AG09309 (cell line): ENCODE measurements around the gene FBLN1.

Experiments
- DNase-seq: peaks from one replicate; pipeline ENCODE4 v3.0.0-alpha.2; 2010; ENCODE audit warnings: low read depth
- H3K4me3 ChIP-seq: 2 replicates; pipeline ENCODE4 v1.5.1; 2011; ENCODE audit warnings: mild to moderate bottlenecking, low read depth, low read length, moderate library complexity; ENCODE audit not compliant: control insufficient read depth
- TF ChIP-seq, protein P1 (sequence below): IDR thresholded peaks from 2 replicates; pipeline ENCODE4 v1.5.1; 2011; ENCODE audit warnings: mild to moderate bottlenecking, low read depth, low read length, inconsistent platforms; ENCODE audit not compliant: insufficient read depth, control insufficient read depth; ENCODE audit errors: missing control alignments

Gene FBLN1

DNA sequence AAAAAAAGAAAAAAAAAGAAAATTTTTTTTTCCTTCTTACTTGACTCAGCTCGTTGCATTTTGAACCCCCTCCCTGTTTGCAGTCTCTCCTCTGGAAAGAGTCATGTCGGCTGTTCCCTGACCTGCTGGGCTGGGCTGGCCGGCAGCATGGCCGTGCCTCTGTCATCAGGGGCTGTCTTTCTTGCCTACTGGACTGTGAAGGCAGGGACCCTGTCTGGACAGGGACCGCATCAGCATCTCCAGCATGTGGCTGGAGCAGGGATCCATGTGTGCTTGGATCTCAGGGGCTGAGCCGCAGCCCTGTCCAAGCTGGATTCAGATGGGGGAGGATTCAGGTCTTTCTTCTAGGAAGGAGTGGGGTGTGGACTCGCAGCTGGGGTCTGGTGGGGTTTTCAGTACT lies 15.5 kb downstream of the FBLN1 start:
- TF ChIP-seq, protein P1, sequence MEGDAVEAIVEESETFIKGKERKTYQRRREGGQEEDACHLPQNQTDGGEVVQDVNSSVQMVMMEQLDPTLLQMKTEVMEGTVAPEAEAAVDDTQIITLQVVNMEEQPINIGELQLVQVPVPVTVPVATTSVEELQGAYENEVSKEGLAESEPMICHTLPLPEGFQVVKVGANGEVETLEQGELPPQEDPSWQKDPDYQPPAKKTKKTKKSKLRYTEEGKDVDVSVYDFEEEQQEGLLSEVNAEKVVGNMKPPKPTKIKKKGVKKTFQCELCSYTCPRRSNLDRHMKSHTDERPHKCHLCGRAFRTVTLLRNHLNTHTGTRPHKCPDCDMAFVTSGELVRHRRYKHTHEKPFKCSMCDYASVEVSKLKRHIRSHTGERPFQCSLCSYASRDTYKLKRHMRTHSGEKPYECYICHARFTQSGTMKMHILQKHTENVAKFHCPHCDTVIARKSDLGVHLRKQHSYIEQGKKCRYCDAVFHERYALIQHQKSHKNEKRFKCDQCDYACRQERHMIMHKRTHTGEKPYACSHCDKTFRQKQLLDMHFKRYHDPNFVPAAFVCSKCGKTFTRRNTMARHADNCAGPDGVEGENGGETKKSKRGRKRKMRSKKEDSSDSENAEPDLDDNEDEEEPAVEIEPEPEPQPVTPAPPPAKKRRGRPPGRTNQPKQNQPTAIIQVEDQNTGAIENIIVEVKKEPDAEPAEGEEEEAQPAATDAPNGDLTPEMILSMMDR, result no peak
- no peak overlapping the region for H3K4me3 ChIP-seq
- no peak for DNase-seq

DNA sequence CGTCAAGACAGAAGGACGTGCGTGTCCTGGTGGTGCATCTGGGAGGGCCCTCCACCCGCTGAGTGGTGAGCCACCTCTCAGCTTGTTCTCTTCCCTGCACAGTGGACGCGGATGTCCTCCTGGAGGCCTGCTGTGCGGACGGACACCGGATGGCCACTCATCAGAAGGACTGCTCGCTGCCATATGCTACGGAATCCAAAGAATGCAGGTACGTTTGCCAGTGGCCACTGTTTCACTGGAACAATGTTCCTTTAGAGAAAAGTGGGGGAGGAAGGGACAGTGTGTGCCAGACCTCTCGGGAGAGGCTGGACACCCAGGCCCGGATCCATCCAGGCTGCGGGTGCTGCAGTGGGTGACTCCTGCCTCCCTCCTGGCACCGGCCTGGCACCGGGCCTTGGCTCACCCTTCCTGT lies 15.9 kb downstream of the FBLN1 start:
- DNase-seq, result no peak
- H3K4me3 ChIP-seq, result no peak overlapping the region
- TF ChIP-seq, protein P1, result no peak

GRCh38 chr22:45521178-45521577 lies 18.5 kb downstream of the FBLN1 start:
- DNase-seq, result no peak
- no peak overlapping the region for H3K4me3 ChIP-seq
- TF ChIP-seq, protein P1, result no peak

- no peak for DNase-seq
- H3K4me3 ChIP-seq, result no peak overlapping the region
- TF ChIP-seq, protein P1, result no peak
These were observed 19.8 kb downstream of the FBLN1 start for GRCh38 chr22:45522462-45522861.

GRCh38 chr22:45524157-45524556 lies 21.5 kb downstream of the FBLN1 start:
- TF ChIP-seq, protein P1, result no peak
- DNase-seq, result no peak
- H3K4me3 ChIP-seq, result no peak overlapping the region

DNA sequence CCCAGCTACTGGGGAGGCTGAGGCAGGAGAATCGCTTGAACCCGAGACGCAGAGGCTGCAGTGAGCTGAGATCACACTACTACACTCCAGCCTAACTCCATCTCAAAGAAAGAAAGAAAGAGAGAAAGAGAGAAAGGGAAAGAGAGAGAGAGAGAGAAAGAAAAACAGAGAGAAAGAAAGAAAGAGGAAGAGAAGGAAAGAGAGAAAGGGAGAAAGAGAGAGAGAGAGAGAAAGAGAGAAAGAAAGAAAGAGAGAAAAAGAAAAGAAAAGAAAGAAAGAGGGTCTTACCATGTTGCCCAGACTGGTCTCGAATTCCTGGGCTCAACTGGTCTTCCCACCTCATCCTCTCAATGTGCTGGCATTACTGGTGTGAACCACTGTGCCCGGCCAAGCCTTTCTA lies 22.3 kb downstream of the FBLN1 start:
- no peak for DNase-seq
- no peak overlapping the region for H3K4me3 ChIP-seq
- TF ChIP-seq, protein P1, result no peak

DNA sequence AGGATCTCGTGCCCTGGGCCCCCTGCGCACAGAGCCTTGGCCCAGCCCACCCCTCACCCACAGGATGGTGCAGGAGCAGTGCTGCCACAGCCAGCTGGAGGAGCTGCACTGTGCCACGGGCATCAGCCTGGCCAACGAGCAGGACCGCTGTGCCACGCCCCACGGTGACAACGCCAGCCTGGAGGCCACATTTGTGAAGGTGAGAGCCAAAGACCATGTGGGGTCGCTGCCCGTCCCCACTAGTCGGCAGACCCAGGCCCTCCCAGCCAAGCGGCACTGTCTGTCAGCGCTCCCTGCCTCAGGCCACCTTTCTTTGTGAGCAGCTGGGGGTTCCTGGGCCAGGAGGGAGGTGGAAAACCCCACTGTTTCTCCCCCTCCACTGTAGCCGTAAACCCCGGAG lies 22.8 kb downstream of the FBLN1 start:
- no peak overlapping the region for H3K4me3 ChIP-seq
- no peak for DNase-seq
- TF ChIP-seq, protein P1, result no peak
